NCI-H2171 treated with DMSO at 0.1 percent for 48 hours (cell line): Measurements from ENCODE around the gene TBC1D25.

Source experiments
- DNase-seq: peaks from one replicate; lab custom pipeline; 2025; lab: John Stamatoyannopoulos, UW

Gene TBC1D25

GRCh38 chrX:48601741-48602394, 62.4 kb downstream of the TBC1D25 start:
- no peak for DNase-seq

DNA sequence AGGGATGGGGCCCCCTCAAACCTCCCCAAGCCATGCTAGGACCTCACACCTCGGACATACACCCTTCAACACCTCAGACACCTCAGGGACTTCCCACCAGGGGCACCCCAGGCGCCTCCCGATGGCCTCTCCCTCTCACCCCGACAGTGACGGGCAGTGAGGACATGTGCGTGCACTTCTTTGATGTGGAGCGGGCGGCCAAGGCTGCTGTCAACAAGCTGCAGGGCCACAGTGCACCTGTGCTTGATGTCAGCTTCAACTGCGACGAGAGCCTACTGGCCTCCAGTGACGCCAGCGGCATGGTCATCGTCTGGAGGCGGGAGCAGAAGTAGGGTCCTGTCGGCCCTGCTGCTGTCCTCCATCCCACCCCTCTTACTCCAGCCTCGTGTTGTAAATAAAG, 65.2 kb downstream of the TBC1D25 start:
- no peak for DNase-seq

DNA sequence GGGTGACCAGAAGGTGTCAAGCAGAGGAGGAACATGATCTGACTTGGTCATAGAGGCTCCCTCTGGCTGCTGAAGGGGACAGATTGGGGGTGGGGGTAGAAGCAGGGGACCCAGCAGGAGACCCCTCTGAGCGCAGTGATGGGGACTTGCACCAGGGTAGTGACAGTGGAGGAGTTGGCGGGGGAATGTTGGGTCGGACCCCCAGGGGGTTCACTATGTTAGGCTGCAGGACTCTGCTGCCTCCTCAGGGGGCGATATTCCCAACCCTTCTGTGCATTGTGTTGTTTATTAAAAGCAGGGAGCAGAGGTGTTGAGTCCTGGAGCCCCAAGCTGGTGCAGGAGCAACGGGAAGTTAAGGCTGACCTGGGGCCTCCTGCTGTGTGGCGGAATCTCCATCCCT, 66.6 kb downstream of the TBC1D25 start:
- no peak for DNase-seq

- no peak for DNase-seq
Observed at GRCh38 chrX:48611703-48612102, 72.2 kb downstream of the TBC1D25 start.
